ENCODE data around the gene PIP5KL1. TPM values are rescaled to one million over a fixed set of nuclear protein-coding genes. Genes with fewer than 3 reads are reported as not detected.

The PIP5KL1 gene
- total and polyA plus RNA-seq, 9 donors, result 0.10 to 4.0 (median 1.9) TPM

DNA sequence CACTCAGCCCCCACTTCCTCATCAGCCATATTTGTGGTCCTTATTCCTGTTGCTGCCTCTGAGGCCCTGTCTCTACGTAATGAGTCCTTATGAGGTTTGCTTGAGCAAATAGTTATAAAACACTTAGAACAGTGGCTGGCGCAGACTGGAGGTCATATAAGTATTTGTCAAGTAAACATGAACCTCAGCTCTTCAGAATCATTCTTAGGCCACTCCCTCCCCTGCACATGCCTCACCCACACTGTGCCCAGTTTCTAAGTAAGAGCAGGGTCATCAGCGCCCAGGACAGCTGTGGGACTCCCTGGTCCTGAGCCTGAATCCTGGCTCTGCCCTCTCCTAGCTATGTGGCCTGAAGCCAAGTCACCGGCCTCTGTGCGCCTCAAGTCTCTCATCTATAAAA is 17.7 kb downstream of the PIP5KL1 start:
- intact Hi-C loops (cut with DNase I), result no loop called here
- DNase-seq, result peak in 1 of 5 donors; percentile 34
- TF ChIP-seq EP300 (IDR thresholded peaks at IDR 0.05) (no peak), POLR2A (IDR thresholded peaks at IDR 0.05) (no peak), CTCF (IDR thresholded peaks at IDR 0.05) (no peak)
- Histone ChIP-seq H3K27ac (no peak overlapping the region), H3K36me3 (no peaks in the 10 kb centered on the region), H3K9me3 (no peaks in the 10 kb centered on the region), H3K4me1 (ENCODE audit: insufficient read depth) (peaks cover 4% of the 10 kb centered on the region), H3K27me3 (no peaks in the 10 kb centered on the region), H3K4me3 (no peak overlapping the region)
- WGBS, 3 donors, result 88 to 94% (median 92%) methylated on average over 5 of the region's 5 CpGs

DNA sequence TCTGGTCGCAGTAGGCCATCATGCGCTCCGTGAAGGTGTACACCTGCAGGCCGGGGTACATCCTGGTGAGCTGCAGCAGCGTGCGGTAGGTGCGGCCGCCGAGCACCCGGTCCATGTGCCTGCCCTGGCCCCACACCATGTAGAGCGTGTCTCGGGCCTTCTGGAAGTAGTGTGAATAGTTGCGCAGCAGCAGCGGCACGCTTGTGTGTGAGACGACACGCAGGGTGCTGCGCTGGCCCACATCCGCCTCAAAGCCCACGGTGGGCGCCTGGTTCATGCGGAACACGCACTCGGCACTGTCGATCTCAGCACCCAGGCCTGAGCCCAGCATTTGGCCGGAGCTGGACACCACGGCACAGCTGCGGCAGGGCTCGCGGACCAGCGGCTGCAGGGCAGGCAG is 18.3 kb downstream of the PIP5KL1 start:
- no peak overlapping the region for H3K27ac ChIP-seq
- H3K9me3 ChIP-seq, result no peaks in the 10 kb centered on the region
- peaks cover 4% of the 10 kb centered on the region for H3K4me1 ChIP-seq (ENCODE audit: insufficient read depth)
- DNase-seq, result peak in 1 of 5 donors; percentile 35
- H3K27me3 ChIP-seq, result no peaks in the 10 kb centered on the region
- 92 to 94% (median 93%) methylated on average over 31 of the region's 31 CpGs for WGBS, 3 donors
- no peak overlapping the region for H3K4me3 ChIP-seq
- TF ChIP-seq POLR2A (IDR thresholded peaks at IDR 0.05) (no peak), CTCF (IDR thresholded peaks at IDR 0.05) (no peak), EP300 (IDR thresholded peaks at IDR 0.05) (no peak)
- no peaks in the 10 kb centered on the region for H3K36me3 ChIP-seq
- intact Hi-C loops (cut with DNase I), result no loop called here

- Histone ChIP-seq H3K9me3 (no peaks in the 10 kb centered on the region), H3K27me3 (no peaks in the 10 kb centered on the region), H3K4me1 (ENCODE audit: insufficient read depth) (peaks cover 4% of the 10 kb centered on the region), H3K36me3 (no peaks in the 10 kb centered on the region), H3K4me3 (no peak overlapping the region), H3K27ac (peak overlapping the region in 1 of 2 donors; percentile 12)
- no peak for DNase-seq
- TF ChIP-seq EP300 (IDR thresholded peaks at IDR 0.05), result no peak
- TF ChIP-seq POLR2A (IDR thresholded peaks at IDR 0.05), result no peak
- no peak for TF ChIP-seq CTCF (IDR thresholded peaks at IDR 0.05)
- intact Hi-C loops (cut with DNase I), result no loop called here
- WGBS, 3 donors, result 58 to 59% (median 58%) methylated on average over 6 of the region's 6 CpGs
Observed at GRCh38 chr9:127910613-127911205, 19.9 kb downstream of the PIP5KL1 start.

DNA sequence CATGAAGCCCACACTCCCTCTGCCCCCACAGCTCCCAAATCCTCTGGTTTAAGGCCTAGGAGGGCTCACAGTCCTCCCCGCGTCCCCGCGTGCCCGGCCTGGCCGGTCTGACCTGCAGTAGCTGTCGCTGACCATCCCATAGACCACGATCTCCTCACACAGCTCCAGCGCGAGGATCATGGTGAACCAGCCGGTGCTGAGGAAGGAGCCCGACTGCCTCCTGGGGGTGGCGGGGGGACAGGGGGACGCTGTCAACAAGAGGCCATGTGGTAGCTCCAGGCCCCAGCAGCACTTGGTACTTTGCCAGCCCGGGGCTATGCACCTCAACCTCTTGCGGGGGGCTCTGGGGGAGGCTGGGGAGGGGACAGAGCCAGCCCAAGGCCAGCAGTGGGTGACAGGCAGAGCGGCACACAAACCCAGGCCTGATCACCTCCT is 20.7 kb downstream of the PIP5KL1 start:
- Histone ChIP-seq H3K27ac (peak overlapping the region in 1 of 2 donors; percentile 12), H3K4me3 (no peak overlapping the region), H3K36me3 (no peaks in the 10 kb centered on the region), H3K4me1 (ENCODE audit: insufficient read depth) (peaks cover 8% of the 10 kb centered on the region), H3K27me3 (no peaks in the 10 kb centered on the region), H3K9me3 (no peaks in the 10 kb centered on the region)
- 83 to 90% (median 86%) methylated on average over 17 of the region's 17 CpGs for WGBS, 3 donors
- intact Hi-C loops (cut with DNase I), result no loop called here
- peak in 2 of 5 donors; percentile 34 to 53 for DNase-seq
- TF ChIP-seq POLR2A (IDR thresholded peaks at IDR 0.05) (no peak), EP300 (IDR thresholded peaks at IDR 0.05) (no peak), CTCF (IDR thresholded peaks at IDR 0.05) (no peak)

All from ovary (tissue), 9 donors.